ENCODE measurements around the gene THSD4. TPM values are rescaled to one million over a fixed set of nuclear protein-coding genes. Genes with fewer than 3 reads are reported as not detected.

Gene THSD4
- total RNA-seq, 5 donors from 2014 or later (not counting 1 experiment from before 2014, with no cell fraction given), result 0.03 to 0.23 (median 0.18) TPM; not detected in 2

DNA sequence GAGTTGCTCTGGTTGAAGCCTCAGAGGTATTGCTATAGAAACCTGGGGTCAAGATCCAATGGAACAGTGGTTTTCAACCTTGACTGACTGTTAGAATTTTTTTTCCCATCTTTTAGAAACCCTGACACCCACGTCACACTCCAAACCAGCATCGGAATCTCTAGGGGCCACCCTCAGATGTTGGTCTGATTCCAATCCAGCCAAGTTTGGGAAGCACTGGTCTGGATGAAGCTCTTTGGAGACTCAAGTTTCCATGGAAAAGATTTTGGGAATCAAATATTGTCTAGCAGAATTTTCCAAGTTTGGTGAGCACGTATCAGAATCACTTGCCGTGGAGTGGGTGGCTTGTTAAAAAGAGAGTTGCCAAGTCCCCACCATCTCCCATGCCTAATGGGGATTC lies 103.8 kb downstream of the THSD4 start:
- Mint-ChIP-seq H3K4me3 (no peak overlapping the region), H3K27me3 (peaks cover 25 to 28% of the 10 kb centered on the region in 2 donors), H3K36me3 (no peaks in the 10 kb centered on the region), H3K4me1 (no peaks in the 10 kb centered on the region), H3K27ac (no peak overlapping the region), H3K9me3 (peaks cover 0 to 3% (median 0%) of the 10 kb centered on the region in 3 donors)
- WGBS (ENCODE audit: insufficient coverage), result no CpG with 5 or more reads among the region's 4 CpGs
- Histone ChIP-seq H3K27me3 (replicated peaks in 1 of 2; ENCODE audit: control insufficient read depth in 2 of 2, extremely low read depth in 1 of 2, insufficient read depth in 2 of 2, low read length in 1 of 2) (peaks cover 2 to 11% of the 10 kb centered on the region in 2 experiments), H3K4me1 (ENCODE audit: control insufficient read depth in 1 of 2, extremely low read depth in 1 of 2, insufficient read depth in 2 of 2, low read length in 2 of 2) (no peaks in the 10 kb centered on the region), H3K4me3 (ENCODE audit: control insufficient read depth in 1 of 2, extremely low read depth in 1 of 2, low read length in 1 of 2) (no peak overlapping the region), H3K27ac (ENCODE audit: low read length) (no peak overlapping the region), H3K36me3 (ENCODE audit: control insufficient read depth in 2 of 2, extremely low read depth in 1 of 2, insufficient read depth in 1 of 2, low read length in 1 of 2) (no peaks in the 10 kb centered on the region), H3K9me3 (no peaks in the 10 kb centered on the region)
- ATAC-seq (replicated peaks in 1 of 4), result no peak
- DNase-seq, result no peak
- ChIA-PET CTCF (no interaction called here), POLR2A (no interaction called here)

DNA sequence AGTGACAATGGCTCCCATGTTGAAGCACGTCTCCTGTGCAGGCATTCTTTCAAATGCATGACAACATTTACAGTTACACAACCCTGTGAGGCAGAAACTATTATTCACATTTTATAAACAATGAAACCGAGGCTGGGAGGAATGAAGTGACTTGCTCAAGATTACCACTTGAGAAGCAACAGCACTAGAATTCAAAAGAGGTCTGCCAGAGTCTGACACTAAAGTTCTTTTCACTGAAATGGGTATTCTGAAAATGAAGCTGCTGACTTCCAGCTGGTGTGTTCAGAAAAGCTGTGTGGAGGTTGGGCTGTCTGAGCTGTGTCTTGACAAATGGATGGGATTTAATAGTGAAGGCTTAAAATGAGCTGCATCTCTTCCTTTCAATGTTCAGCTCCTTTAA lies 104.4 kb downstream of the THSD4 start:
- ChIA-PET POLR2A (no interaction called here), CTCF (no interaction called here)
- Histone ChIP-seq H3K4me1 (ENCODE audit: control insufficient read depth in 1 of 2, extremely low read depth in 1 of 2, insufficient read depth in 2 of 2, low read length in 2 of 2) (no peaks in the 10 kb centered on the region), H3K27ac (ENCODE audit: low read length) (no peak overlapping the region), H3K9me3 (no peaks in the 10 kb centered on the region), H3K36me3 (ENCODE audit: control insufficient read depth in 2 of 2, extremely low read depth in 1 of 2, insufficient read depth in 1 of 2, low read length in 1 of 2) (no peaks in the 10 kb centered on the region), H3K4me3 (ENCODE audit: control insufficient read depth in 1 of 2, extremely low read depth in 1 of 2, low read length in 1 of 2) (no peak overlapping the region), H3K27me3 (replicated peaks in 1 of 2; ENCODE audit: control insufficient read depth in 2 of 2, extremely low read depth in 1 of 2, insufficient read depth in 2 of 2, low read length in 1 of 2) (peaks cover 2 to 8% of the 10 kb centered on the region in 2 experiments)
- Mint-ChIP-seq H3K27ac (no peak overlapping the region), H3K4me1 (no peaks in the 10 kb centered on the region), H3K4me3 (no peak overlapping the region), H3K27me3 (peaks cover 26 to 29% of the 10 kb centered on the region in 2 donors), H3K36me3 (no peaks in the 10 kb centered on the region), H3K9me3 (peaks cover 0 to 3% (median 0%) of the 10 kb centered on the region in 3 donors)
- ATAC-seq (replicated peaks in 1 of 4), result no peak
- no peak for DNase-seq
- WGBS (ENCODE audit: insufficient coverage), result no CpG with 5 or more reads among the region's 2 CpGs

DNA sequence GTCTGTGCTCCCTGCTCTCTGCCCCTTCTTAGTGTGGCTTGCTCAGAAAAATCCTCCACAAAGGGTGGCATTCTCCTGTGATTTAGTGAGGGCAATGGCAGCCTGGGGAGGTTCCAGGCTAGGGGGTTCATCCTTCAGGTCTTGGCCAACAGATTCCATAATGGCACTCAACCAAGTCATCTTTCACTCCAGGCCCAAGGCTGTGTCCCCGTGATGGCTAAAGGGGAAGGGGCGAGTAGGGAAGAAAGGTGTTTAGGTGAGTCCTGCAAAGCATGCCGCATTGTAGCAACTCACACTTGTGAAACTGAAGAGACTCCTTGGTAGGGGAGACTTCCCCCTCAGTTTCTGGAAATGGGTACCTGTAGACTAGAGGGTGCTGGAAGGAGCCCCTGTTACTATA lies 105.6 kb downstream of the THSD4 start:
- Histone ChIP-seq H3K9me3 (no peaks in the 10 kb centered on the region), H3K4me3 (ENCODE audit: control insufficient read depth in 1 of 2, extremely low read depth in 1 of 2, low read length in 1 of 2) (no peak overlapping the region), H3K4me1 (ENCODE audit: control insufficient read depth in 1 of 2, extremely low read depth in 1 of 2, insufficient read depth in 2 of 2, low read length in 2 of 2) (no peaks in the 10 kb centered on the region), H3K27ac (ENCODE audit: low read length) (no peak overlapping the region), H3K36me3 (ENCODE audit: control insufficient read depth in 2 of 2, extremely low read depth in 1 of 2, insufficient read depth in 1 of 2, low read length in 1 of 2) (no peaks in the 10 kb centered on the region), H3K27me3 (replicated peaks in 1 of 2; ENCODE audit: control insufficient read depth in 2 of 2, extremely low read depth in 1 of 2, insufficient read depth in 2 of 2, low read length in 1 of 2) (peaks cover 0 to 6% of the 10 kb centered on the region in 2 experiments)
- CTCF ChIA-PET, result no interaction called here
- Mint-ChIP-seq H3K27ac (no peak overlapping the region), H3K27me3 (peaks cover 22 to 25% of the 10 kb centered on the region in 2 donors), H3K4me3 (no peak overlapping the region), H3K9me3 (peaks cover 0 to 3% (median 0%) of the 10 kb centered on the region in 3 donors), H3K36me3 (no peaks in the 10 kb centered on the region), H3K4me1 (no peaks in the 10 kb centered on the region)
- ATAC-seq (replicated peaks in 1 of 4) (no peak), DNase-seq (no peak)
- WGBS (ENCODE audit: insufficient coverage), result no CpG with 5 or more reads among the region's 3 CpGs
- POLR2A ChIA-PET, result no interaction called here

DNA sequence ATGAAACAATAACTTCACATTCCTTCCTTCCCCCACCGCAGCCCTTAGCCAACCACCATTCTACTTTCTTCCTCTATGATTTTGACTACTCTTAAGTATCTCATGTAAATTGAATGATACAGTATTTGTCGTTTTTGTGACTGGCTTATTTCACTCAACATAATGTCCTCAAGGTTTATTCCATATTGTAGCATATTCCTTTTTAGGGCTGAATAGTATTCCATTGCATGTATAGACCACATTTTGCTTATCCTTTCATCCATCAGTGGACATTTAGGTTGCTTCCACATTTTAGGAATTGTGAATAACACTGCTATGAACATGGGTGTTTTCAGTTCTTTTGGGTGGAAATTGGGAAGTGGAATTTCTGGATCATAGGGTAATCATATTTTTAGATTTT lies 106.1 kb downstream of the THSD4 start:
- no peaks in the 10 kb centered on the region for H3K9me3 ChIP-seq
- no peak overlapping the region for H3K4me3 Mint-ChIP-seq
- no peaks in the 10 kb centered on the region for H3K36me3 ChIP-seq (ENCODE audit: control insufficient read depth in 2 of 2, extremely low read depth in 1 of 2, insufficient read depth in 1 of 2, low read length in 1 of 2)
- ChIA-PET POLR2A (no interaction called here), CTCF (no interaction called here)
- DNase-seq (no peak), ATAC-seq (replicated peaks in 1 of 4) (no peak)
- no peak overlapping the region for H3K27ac Mint-ChIP-seq
- no CpG with 5 or more reads among the region's 2 CpGs for WGBS (ENCODE audit: insufficient coverage)
- no peak overlapping the region for H3K4me3 ChIP-seq (ENCODE audit: control insufficient read depth in 1 of 2, extremely low read depth in 1 of 2, low read length in 1 of 2)
- H3K27me3 Mint-ChIP-seq, result peaks cover 19 to 20% of the 10 kb centered on the region in 2 donors
- H3K27ac ChIP-seq (ENCODE audit: low read length), result no peak overlapping the region
- no peaks in the 10 kb centered on the region for H3K4me1 Mint-ChIP-seq
- H3K27me3 ChIP-seq (replicated peaks in 1 of 2; ENCODE audit: control insufficient read depth in 2 of 2, extremely low read depth in 1 of 2, insufficient read depth in 2 of 2, low read length in 1 of 2), result peaks cover 0 to 3% of the 10 kb centered on the region in 2 experiments
- H3K9me3 Mint-ChIP-seq, result peaks cover 0 to 3% (median 0%) of the 10 kb centered on the region in 3 donors
- H3K36me3 Mint-ChIP-seq, result no peaks in the 10 kb centered on the region
- H3K4me1 ChIP-seq (ENCODE audit: control insufficient read depth in 1 of 2, extremely low read depth in 1 of 2, insufficient read depth in 2 of 2, low read length in 2 of 2), result no peaks in the 10 kb centered on the region

DNA sequence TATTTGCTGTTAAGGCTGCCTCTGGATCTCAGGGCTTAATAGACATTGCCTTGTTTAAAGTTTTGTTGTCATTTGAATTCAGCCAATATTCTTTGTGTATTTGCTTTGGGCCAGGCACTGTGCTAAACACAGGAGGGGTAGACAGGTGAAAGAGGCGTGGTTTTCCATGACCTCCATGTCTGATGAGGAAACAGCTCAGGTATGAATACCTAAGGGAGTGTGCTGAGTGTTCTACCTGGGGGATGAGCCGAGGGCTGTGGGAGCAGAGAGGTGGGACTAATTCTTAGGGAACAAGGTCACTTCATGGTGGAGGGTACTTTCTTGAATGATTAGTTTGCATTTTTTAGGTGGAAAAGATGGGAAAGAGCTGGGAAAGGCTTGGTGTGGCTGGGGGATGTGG lies 108.2 kb downstream of the THSD4 start:
- Histone ChIP-seq H3K27ac (ENCODE audit: low read length) (no peak overlapping the region), H3K4me1 (ENCODE audit: control insufficient read depth in 1 of 2, extremely low read depth in 1 of 2, insufficient read depth in 2 of 2, low read length in 2 of 2) (no peaks in the 10 kb centered on the region), H3K36me3 (ENCODE audit: control insufficient read depth in 2 of 2, extremely low read depth in 1 of 2, insufficient read depth in 1 of 2, low read length in 1 of 2) (no peaks in the 10 kb centered on the region), H3K9me3 (no peaks in the 10 kb centered on the region), H3K4me3 (ENCODE audit: control insufficient read depth in 1 of 2, extremely low read depth in 1 of 2, low read length in 1 of 2) (no peak overlapping the region), H3K27me3 (replicated peaks in 1 of 2; ENCODE audit: control insufficient read depth in 2 of 2, extremely low read depth in 1 of 2, insufficient read depth in 2 of 2, low read length in 1 of 2) (peaks cover 0 to 3% of the 10 kb centered on the region in 2 experiments)
- DNase-seq (no peak), ATAC-seq (replicated peaks in 1 of 4) (no peak)
- no peak overlapping the region for H3K4me3 Mint-ChIP-seq
- H3K27me3 Mint-ChIP-seq, result peaks cover 9 to 15% of the 10 kb centered on the region in 2 donors
- no peak overlapping the region for H3K27ac Mint-ChIP-seq
- peaks cover 0 to 3% (median 0%) of the 10 kb centered on the region in 3 donors for H3K9me3 Mint-ChIP-seq
- POLR2A ChIA-PET, result no interaction called here
- 58% methylated on average over 2 of the region's 2 CpGs for WGBS (ENCODE audit: insufficient coverage)
- H3K36me3 Mint-ChIP-seq, result no peaks in the 10 kb centered on the region
- H3K4me1 Mint-ChIP-seq, result no peaks in the 10 kb centered on the region
- CTCF ChIA-PET, result interaction anchor here in 1 of 2 donors (0.6 kb wide), 1 partner anchor 1872 kb away, joined by 4 read pairs; no protein-coding TSS in a partner anchor

DNA sequence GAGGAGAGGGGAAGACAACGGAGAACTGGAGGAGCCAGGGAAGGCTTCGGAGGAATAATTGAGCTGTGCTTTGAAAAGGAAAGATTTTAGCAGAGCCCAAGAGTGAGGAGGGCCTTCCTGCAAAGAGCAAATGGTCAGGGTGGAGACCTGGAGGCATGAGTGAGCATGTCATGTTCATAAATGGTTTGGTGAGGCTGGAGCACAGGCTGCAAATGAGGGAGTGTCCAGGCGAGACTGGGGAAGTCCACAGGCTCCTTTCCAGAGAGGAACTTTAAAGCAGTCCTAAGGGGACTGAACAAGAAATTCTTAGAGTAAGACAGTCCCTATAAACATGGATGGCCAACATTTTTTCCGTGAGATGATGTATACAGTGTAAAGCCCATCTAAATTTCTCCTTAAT lies 108.8 kb downstream of the THSD4 start:
- Mint-ChIP-seq H3K9me3 (peaks cover 0 to 3% (median 0%) of the 10 kb centered on the region in 3 donors), H3K4me1 (no peaks in the 10 kb centered on the region), H3K36me3 (no peaks in the 10 kb centered on the region), H3K4me3 (no peak overlapping the region), H3K27me3 (peaks cover 10 to 19% of the 10 kb centered on the region in 2 donors), H3K27ac (no peak overlapping the region)
- POLR2A ChIA-PET, result no interaction called here
- Histone ChIP-seq H3K27ac (ENCODE audit: low read length) (no peak overlapping the region), H3K4me3 (ENCODE audit: control insufficient read depth in 1 of 2, extremely low read depth in 1 of 2, low read length in 1 of 2) (no peak overlapping the region), H3K4me1 (ENCODE audit: control insufficient read depth in 1 of 2, extremely low read depth in 1 of 2, insufficient read depth in 2 of 2, low read length in 2 of 2) (no peaks in the 10 kb centered on the region), H3K27me3 (replicated peaks in 1 of 2; ENCODE audit: control insufficient read depth in 2 of 2, extremely low read depth in 1 of 2, insufficient read depth in 2 of 2, low read length in 1 of 2) (peaks cover 0 to 3% of the 10 kb centered on the region in 2 experiments), H3K36me3 (ENCODE audit: control insufficient read depth in 2 of 2, extremely low read depth in 1 of 2, insufficient read depth in 1 of 2, low read length in 1 of 2) (no peaks in the 10 kb centered on the region), H3K9me3 (no peaks in the 10 kb centered on the region)
- no peak for DNase-seq
- no peak for ATAC-seq (replicated peaks in 1 of 4)
- CTCF ChIA-PET, result interaction anchor here in 1 of 2 donors (0.6 kb wide), 1 partner anchor 1871 kb away, joined by 4 read pairs; no protein-coding TSS in a partner anchor
- 67% methylated on average over 4 of the region's 4 CpGs for WGBS (ENCODE audit: insufficient coverage)

DNA sequence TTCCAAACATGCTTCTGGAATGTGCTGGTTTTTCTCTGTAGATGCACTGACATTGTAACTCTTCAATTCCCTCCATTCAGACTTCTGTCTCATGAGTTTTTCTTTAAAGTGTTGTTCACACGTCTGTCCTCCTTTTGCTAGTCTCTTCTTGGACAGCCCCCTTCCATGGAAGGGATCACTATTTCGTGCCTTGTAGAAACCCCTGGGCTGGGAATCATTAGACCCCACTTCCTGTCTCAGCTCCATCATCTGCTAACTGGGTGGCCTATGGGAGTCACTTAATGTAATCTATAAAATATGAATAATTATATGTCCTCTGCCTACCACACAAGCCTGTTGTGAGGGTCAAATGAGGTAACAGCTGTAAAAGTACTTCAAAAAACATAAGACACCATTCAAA lies 110.6 kb downstream of the THSD4 start:
- POLR2A ChIA-PET, result no interaction called here
- H3K27me3 ChIP-seq (replicated peaks in 1 of 2; ENCODE audit: control insufficient read depth in 2 of 2, extremely low read depth in 1 of 2, insufficient read depth in 2 of 2, low read length in 1 of 2), result peaks cover 0 to 5% of the 10 kb centered on the region in 2 experiments
- H3K27ac ChIP-seq (ENCODE audit: low read length), result no peak overlapping the region
- DNase-seq, result no peak
- Mint-ChIP-seq H3K27ac (no peak overlapping the region), H3K4me1 (no peaks in the 10 kb centered on the region), H3K9me3 (peaks cover 0 to 3% (median 0%) of the 10 kb centered on the region in 3 donors), H3K4me3 (no peak overlapping the region), H3K36me3 (no peaks in the 10 kb centered on the region), H3K27me3 (peaks cover 10 to 30% of the 10 kb centered on the region in 2 donors)
- no CpG with 5 or more reads among the region's 2 CpGs for WGBS (ENCODE audit: insufficient coverage)
- CTCF ChIA-PET, result interaction anchor here in 1 of 2 donors (0.6 kb wide), 1 partner anchor 633 kb away, joined by 3 read pairs; no protein-coding TSS in a partner anchor
- no peak overlapping the region for H3K4me3 ChIP-seq (ENCODE audit: control insufficient read depth in 1 of 2, extremely low read depth in 1 of 2, low read length in 1 of 2)
- H3K9me3 ChIP-seq, result no peaks in the 10 kb centered on the region
- H3K36me3 ChIP-seq (ENCODE audit: control insufficient read depth in 2 of 2, extremely low read depth in 1 of 2, insufficient read depth in 1 of 2, low read length in 1 of 2), result no peaks in the 10 kb centered on the region
- no peaks in the 10 kb centered on the region for H3K4me1 ChIP-seq (ENCODE audit: control insufficient read depth in 1 of 2, extremely low read depth in 1 of 2, insufficient read depth in 2 of 2, low read length in 2 of 2)
- ATAC-seq (replicated peaks in 1 of 4), result no peak

All from T-cell (primary cell).